Measurements from ENCODE around the gene SPTBN1.

The SPTBN1 gene

DNA sequence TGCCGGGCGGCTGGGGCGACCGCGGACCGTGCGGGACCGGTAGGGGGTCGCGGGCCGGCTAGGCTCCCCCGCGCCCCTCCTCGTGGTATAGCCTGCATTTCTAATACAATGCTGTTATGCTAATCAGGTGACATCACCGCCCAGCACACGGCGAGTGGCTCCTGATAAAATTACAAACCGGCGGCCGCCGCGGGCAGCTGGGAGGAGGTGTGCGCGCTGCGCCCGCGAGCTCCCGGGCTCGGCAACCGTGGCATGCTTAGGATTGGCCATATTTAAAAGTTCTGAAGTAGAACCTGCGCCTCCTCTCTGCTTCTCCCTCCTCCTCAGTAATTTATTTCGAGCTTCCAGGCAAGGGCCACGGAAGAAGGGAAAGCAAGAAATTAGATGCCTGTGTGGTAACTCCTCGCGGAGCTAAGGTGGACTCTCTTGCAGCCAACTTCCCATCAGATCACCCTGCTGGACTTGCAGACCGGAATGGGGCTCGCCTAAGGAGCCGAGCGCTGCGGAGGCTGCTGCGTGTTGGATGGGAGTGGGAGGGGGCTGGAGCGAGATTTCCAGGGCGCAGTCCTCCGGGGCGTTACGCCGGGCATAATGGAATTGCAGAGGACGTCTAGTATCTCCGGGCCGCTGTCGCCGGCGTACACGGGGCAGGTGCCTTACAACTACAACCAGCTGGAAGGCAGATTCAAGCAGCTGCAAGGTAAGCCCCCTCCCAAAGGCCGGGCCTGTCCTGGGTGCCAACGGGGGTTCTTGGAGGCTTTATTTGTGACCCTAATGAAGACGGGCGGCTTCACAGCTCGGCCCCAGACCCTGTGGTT lies 102.3 kb downstream of the SPTBN1 start:
- peak; percentile 76 for DNase-seq (ENCODE audit: low spot score)
- TF ChIP-seq, protein P1, sequence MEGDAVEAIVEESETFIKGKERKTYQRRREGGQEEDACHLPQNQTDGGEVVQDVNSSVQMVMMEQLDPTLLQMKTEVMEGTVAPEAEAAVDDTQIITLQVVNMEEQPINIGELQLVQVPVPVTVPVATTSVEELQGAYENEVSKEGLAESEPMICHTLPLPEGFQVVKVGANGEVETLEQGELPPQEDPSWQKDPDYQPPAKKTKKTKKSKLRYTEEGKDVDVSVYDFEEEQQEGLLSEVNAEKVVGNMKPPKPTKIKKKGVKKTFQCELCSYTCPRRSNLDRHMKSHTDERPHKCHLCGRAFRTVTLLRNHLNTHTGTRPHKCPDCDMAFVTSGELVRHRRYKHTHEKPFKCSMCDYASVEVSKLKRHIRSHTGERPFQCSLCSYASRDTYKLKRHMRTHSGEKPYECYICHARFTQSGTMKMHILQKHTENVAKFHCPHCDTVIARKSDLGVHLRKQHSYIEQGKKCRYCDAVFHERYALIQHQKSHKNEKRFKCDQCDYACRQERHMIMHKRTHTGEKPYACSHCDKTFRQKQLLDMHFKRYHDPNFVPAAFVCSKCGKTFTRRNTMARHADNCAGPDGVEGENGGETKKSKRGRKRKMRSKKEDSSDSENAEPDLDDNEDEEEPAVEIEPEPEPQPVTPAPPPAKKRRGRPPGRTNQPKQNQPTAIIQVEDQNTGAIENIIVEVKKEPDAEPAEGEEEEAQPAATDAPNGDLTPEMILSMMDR (IDR thresholded peaks at IDR 0.05; ENCODE audit: extremely low read depth, missing control alignments): no peak

DNA sequence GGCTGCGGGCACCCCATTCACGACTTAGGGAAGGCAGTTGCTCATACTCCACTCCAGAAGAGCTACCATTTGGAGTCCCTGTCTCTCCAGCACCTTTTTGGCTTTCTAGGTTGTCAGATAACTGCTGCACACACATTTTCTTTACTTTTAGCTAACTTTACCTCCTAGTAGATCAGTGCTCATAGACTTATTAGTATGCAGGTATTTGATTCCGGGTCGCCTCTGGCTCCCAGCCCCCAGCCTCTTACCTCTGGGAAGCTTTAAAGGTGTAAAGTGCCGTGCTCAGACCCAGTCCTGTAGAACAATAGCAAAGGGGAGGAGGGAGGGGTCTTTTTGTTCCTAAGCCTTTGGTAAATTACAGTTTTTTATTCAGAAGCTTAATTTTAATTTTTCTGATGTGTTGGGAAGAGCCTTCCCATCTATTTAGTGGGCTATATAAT lies 102.9 kb downstream of the SPTBN1 start:
- no peak for DNase-seq (ENCODE audit: low spot score)
- TF ChIP-seq, protein P1 (IDR thresholded peaks at IDR 0.05; ENCODE audit: extremely low read depth, missing control alignments): no peak

DNA sequence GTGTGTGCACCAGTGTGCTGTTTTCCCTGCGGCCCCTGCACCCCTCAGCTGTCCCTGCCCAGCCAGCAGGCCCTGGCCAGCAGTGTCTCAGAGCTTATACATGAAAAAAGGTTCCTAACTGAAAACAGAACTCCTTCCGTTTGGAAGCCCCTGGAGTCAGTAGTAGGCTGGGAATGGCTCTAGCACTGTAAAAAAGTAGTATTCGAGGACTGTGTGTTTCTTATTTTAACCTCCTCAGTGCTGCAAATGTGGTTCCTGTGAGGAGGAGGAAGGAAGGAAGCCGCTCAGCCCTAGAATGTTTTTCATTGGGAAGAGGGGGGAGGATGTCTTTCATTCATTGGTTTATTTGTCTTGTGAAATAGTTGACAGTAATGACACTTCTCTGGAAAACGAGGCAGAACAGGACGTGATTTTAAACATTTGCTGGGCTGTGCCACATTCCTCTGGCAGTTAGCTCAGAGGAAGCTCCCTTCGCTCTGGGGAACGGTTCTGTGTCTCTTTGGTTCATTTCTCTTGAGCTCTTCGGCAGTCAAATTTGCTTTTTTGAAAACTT lies 103.5 kb downstream of the SPTBN1 start:
- TF ChIP-seq, protein P1 (IDR thresholded peaks at IDR 0.05; ENCODE audit: extremely low read depth, missing control alignments): no peak
- no peak for DNase-seq (ENCODE audit: low spot score)

DNA sequence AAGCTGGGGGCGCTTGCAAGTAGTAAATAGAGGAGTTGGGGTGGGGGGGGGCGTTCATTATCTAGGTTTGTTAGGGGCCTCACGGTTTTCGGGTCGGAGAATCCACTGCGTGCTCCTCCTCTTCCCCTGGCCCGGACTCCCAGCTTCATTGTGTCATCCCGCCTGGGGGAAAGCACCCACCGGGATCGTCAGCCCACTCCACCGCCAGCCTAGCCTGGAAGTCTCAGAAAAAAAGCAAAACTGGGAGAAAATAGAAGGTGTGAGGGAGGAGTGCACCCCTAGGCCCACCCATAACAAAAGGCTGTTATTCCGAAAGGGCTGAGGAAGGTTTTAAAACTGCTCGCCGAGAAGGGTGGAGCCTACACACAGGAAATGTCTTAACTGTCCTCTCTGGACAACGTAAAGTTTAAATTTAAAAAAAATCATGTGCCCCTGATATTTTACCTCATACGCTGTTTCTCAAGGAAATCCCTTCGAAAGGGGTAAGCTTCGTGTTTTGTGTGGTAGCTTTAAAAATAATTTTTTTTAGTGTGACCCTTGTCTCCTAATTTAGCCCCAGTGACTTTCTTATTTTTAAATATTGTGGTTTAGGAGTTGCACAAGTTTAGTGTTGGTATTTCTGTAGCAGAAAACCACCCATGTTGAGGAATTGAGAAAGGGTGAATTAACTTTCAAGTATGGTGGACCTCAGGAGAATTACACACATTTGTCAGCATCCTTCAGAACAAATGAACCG lies 104.2 kb downstream of the SPTBN1 start:
- TF ChIP-seq, protein P1 (IDR thresholded peaks at IDR 0.05; ENCODE audit: extremely low read depth, missing control alignments): no peak
- peak; percentile 81 for DNase-seq (ENCODE audit: low spot score)

- no peak for DNase-seq (ENCODE audit: low spot score)
- TF ChIP-seq, protein P1 (IDR thresholded peaks at IDR 0.05; ENCODE audit: extremely low read depth, missing control alignments): no peak
Measured at GRCh38 chr2:54561010-54561409, 104.9 kb downstream of the SPTBN1 start.

DNA sequence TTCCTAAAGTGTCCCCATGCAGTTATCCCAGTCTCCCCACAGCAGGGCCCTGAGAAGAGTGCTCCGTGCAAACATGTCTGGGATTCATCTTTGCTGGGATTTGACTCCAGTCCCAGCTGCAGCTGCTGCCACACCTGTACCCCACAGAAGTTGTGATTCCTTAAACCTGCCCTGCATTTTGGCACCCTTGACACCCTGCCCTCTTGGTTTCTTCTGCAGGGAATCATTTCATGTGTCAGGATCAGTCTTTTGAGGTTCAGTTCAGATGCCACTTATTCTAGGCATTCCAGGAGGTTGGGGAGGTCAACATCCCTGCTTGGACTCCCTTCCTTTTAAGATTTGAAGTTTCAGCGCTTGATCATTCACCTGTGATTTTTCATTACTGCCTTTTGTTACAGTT lies 108.3 kb downstream of the SPTBN1 start:
- TF ChIP-seq, protein P1 (IDR thresholded peaks at IDR 0.05; ENCODE audit: extremely low read depth, missing control alignments): no peak
- no peak for DNase-seq (ENCODE audit: low spot score)

- no peak for DNase-seq (ENCODE audit: low spot score)
- TF ChIP-seq, protein P1 (IDR thresholded peaks at IDR 0.05; ENCODE audit: extremely low read depth, missing control alignments): no peak
Measured at GRCh38 chr2:54565551-54565950, 109.4 kb downstream of the SPTBN1 start.

Data from GM20000 (cell line).